ENCODE data around the gene PHLPP1.

Gene PHLPP1

DNA sequence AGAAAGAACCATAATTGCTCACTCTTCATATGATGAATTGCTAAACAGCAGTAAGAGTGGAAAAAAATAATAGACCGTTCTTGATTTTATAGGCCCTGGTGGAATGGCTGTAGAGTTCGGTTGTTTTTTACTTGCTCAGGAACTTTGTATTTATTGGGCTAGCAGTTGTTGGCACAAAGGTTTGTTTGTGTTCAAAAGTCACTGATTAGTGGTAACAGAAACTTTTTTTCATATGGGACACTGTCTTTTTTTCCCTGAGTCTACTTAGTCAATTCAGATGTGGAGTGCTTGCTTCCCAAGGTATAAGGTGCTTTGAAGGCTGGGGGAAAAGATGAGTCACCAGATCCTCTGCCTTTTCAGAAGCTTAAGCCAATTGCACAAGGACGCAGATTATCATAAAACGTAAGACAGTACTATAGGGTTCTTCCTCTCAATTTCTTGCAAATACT is 25.8 kb downstream of the PHLPP1 start:
- DNase-seq (ENCODE audit: low spot score) = no peak

DNA sequence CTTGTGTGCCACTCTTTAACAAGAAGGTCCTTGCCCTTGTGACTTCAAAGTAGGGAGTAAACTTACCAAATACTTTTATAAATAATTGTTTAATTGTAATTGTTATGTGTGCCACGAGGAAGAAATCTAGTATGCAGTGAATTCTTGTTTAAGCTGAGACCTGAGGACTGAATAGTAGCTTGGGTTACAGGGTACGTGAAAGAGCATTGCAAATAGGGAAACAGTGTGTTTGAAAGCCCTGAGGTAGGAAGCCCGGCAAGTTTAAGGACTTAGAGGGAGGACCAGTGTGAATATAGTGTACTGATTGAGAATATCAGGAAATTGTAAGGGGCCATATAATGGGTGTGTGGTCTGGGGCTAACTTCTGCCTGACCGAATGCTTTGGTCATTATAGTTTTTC is 26.2 kb downstream of the PHLPP1 start:
- no peak for DNase-seq (ENCODE audit: low spot score)

DNA sequence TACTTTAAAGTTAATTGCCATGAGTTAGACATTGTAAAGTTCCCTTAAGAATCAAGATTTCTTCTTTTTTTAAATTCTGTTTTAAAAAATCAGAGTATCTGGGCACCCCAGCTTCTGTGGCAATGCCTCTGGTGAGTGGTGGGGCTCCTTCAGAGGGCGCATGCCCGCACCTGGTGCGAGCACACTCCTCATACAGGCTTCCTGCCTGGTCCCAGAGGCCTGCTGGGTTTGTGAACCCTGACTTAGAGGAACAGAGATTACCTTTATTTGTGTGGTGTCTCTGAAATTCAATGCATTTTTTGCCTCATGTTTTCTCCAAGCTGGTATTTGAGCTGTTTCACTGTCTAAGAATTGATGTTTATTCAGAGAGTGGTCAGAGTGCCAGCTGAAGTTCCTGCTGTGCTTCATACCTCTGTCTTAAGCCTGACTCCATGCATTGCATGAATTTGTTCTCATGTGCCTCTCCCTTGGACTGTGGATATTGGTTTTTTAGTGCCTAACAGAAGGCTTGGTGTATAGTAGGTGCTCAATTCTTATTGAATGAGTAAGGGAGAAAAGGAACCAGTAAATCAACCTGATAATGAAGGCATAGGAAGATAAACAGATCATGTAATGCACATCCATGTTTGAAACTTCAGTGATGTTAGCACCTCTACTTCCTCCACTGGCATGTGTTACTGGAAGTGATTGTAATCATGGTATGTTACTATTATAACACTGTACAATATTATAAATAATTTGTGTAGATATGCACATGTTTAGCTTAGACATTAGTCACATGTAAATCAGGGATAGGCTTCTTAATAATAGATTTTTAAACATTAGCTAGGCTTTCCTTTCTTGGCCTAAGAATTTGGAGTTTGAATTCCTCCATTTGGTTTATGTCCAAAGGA is 29.0 kb downstream of the PHLPP1 start:
- no peak for DNase-seq (ENCODE audit: low spot score)

DNA sequence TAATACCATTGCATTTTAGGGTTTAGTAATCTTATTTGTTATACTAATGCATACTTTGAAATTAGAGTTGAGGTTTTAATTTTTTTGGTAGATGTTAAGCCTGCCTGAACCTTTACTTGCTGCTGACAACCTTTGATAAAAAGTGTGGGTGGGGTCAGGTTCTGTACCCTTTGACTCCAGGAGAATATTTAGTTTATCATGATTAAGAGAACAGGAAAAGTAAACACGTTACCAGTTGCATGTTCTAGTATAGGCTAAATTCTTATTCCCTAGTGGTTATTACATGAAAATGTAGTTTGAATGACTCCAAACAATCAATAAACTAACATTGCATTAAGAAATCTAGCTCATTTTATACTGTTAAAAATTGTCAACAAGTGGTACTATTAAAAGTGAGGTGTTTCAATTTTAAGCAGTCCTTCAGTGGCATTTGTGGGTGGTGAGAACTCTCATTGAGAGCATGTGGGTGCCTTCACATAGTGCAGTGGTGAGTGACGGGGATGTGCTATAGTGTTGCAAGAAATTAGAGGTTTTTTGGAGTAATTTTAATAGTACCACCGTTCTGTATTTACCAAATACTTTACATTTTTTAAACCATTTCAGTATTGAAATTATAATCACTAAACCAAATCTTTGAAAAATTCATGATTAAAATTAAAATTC is 29.9 kb downstream of the PHLPP1 start:
- no peak for DNase-seq (ENCODE audit: low spot score)

DNA sequence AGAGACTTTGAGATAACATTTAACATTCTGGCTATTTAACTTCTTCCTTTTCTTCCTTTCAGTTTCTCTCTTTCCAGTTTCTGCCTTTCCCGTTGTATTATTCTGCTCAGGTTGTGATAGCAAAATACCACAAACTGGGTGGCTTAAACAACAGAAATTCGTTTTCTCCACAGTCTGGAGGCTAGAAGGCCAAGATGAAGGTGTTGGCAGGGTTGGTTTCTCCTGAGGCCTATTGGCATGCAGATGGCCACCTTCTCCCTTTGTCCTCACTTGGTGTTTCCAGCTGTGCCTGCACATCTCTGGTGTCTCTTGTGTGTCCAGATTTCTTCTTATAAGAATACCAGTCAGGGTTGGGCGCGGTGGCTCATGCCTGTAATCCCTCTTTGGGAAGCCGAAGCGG is 34.0 kb downstream of the PHLPP1 start:
- DNase-seq (ENCODE audit: low spot score) = no peak

DNA sequence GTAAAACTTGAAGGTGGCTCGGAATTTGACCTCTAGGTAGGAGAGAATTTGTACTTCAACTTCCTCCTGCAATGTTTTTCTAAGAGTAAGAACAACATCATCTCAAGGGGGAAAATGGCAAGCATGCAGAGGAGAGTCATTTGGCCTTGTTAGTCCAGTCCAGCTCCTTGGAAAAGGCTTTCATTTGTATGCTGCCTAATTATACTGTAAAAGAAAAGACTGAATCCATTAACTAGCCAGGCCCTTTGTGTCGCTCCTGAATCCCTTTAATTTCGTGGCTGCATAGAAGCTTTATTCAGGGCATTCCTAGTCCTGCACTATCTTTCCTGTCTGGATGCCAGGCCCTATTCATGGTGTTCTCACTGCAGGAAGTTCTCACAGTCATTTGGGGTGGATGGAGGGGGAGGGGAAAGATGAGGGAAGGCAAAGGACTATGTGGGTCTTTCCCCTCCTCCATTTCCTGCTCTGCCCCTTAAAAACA is 36.0 kb downstream of the PHLPP1 start:
- peak; percentile 31 for DNase-seq (ENCODE audit: low spot score)

DNA sequence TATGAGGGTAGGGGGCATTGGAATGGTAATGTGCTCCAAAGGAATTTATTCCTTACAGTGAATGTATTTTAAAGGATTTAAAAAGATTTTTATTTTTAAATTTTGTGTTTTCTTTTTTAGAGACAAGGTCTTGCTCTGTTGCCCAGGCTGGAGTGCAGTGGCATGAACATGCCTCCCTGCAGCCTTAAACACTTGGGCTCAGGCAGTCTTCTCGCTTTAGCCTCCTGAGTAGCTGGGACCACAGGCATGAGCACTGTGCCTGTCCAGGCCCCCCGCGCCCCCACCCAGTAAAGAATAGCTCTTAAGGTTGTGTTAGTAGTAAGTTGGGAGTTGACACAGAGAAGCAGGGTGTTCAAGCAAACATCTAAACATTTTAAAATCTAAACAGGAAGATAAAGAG is 36.6 kb downstream of the PHLPP1 start:
- no peak for DNase-seq (ENCODE audit: low spot score)

DNA sequence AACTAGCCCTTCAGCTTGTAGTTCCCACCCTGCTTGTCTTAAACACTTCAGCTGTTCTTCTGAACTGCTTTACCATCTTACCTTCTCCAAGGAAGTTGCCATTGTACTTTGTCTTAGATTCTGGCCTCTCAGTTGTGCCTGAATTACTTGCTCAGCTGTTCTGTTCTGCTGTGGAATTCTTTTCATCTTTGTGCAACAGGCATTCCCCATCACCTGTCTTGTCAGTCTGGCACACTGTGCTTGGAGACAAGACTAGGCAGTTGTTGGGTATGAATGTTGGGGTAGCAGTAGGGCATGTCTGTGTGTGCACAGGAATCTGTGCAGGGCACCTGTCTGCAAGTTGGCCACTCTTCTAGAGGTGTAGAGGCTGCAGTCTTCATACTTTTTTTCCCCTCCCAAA is 38.7 kb downstream of the PHLPP1 start:
- DNase-seq (ENCODE audit: low spot score) = no peak

DNA sequence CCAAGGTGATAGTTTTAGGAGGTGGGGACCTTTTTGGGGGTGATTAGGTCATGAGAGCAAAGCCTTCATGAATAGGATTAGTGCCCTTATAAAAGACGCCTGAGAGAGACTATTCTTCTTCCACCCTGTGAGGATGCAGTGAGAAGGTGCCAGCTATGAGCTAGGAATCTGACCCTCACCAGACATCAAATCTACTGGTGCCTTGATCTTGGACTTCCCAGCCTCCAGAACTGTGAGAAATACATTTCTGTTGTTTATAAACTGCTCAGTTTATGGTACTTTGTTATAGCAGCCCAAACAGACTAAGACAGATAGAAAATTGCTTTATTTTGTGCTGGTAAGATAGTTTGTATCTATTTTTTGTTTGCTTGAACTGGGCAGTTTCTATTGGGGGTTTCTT is 40.1 kb downstream of the PHLPP1 start:
- no peak for DNase-seq (ENCODE audit: low spot score)

DNA sequence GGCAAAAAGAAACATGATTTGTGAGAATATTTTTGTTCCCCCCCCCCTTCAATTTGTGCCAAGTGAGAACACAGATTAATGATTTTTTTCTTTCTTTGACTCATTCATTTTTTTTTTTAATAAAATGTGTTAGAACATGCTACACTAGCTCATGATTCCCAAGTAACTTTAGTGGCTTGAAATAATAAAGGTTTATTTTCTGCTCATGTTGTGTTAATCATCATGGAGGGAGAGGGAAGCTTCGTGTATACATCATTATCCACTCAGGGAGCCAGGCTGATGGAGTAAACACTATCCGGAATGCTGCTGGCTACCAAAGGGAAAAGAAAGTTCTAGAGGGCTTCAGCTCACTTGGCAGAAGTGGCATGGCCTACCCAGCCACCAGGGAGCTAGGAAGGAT is 40.6 kb downstream of the PHLPP1 start:
- DNase-seq (ENCODE audit: low spot score) = no peak

DNA sequence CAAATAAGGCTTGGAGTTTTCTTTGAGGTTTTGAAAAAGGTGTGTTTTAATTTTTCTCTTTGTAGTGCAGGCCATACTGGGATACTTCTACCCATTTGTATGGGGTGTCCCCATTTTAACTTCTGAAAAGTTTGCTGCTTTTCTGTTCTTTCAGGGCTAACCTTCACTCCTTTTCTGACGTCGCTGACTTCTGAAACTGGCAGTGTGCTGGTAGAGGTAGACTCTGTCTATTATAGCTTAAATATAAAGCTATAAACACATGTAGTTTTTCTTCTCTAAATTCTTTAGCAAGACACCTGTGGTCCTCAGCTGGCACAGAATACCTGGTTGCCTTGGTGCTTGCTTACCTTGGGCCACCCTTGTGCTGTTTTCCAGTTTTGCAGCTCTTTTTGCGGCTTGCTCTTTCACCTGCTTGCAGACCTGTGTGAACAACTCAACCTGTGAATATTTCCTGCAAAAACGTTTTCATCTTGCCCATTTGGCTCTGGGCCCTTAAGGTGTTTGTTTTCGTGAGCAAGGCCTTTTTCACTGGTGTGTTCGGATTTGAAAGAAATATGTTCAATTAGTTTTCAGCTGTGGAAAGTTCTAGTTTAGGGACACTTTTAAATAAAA is 42.2 kb downstream of the PHLPP1 start:
- no peak for DNase-seq (ENCODE audit: low spot score)

DNA sequence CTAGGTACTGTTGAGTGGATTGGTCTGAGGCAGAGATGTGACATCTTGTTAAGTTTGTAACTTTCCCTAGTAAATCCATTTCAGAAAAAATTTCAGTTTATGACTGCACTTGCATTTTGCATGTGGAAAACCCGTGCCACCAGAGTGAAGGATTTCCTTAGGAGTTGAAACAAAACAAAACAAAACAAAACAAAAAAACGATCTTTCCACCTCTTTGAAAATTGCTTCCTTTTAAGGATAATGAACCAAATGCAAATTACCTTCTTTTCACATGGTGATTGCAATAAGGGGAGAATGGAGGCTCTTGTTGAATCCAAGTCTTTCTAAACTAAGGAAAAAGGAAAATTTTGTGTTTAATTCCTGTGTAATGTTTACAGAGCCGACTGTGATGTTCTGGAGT is 43.2 kb downstream of the PHLPP1 start:
- no peak for DNase-seq (ENCODE audit: low spot score)

DNA sequence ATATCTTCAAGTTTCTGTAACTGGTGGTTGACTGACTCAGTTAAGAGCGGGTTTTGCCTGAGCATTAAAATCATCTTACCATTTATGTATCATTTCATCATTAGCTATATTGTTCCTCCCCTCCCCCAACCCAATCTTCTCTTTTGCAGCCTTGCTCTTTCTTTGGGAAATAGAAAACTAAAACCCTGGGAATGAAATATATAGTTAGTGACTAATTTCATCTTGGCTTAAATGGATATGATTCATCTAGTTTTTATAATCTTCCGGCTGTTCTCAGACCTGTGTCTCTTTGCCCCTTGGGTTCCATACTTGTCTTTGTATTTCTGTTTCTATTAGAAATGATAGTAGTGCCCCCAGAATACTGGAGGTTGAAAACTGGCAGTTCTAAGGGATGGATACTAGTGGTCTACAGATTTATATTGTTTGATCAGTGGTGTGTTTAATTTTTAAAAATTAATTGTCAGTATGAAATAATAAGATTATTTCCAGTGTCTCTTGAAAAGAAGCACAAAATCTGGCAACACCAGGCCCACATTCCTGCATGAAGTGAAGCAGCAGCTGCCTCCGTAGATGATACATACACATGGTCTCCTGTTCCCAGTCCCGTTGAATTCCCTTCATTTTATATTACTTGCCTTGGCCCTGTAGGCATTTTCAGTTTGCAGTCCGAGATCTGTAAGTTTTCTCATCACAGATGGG is 44.5 kb downstream of the PHLPP1 start:
- DNase-seq (ENCODE audit: low spot score) = no peak

DNA sequence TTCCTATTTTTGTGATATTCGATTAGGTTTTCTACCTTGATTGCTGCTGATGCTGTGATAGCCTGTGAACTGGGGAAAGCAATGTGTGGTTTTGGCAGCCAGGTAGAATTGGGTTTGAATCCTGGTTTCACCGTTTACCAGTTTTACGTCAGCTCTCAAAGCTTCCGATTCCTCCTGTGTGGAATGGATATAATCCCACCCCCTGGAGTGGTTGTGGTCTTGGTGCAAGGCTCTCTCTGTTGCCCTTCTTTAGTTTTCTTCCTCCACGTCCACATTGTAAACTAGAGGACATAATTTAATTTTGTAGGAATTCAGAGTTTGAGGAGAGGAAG is 45.0 kb downstream of the PHLPP1 start:
- no peak for DNase-seq (ENCODE audit: low spot score)

DNA sequence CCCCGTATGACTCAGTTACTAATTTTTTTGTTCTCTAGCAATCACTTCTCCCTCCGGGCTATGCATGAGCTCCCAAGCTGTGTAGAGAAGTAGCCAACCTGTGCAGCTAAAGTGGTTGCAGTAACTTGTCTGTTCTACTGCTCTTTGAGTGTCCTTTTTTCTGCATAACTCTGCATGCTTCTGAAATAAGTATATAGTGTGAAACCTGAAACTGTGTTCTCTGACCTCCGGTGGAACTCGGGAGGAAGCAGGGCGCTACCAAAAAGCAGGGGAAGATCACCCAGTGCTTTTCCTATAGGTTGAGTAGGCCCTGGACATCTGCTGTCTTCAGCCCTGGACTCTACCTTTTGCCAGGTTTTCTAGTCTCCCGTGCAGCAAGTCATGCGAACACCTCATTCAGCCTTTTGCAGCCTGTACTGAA is 47.8 kb downstream of the PHLPP1 start:
- peak; percentile 57 for DNase-seq (ENCODE audit: low spot score)

DNA sequence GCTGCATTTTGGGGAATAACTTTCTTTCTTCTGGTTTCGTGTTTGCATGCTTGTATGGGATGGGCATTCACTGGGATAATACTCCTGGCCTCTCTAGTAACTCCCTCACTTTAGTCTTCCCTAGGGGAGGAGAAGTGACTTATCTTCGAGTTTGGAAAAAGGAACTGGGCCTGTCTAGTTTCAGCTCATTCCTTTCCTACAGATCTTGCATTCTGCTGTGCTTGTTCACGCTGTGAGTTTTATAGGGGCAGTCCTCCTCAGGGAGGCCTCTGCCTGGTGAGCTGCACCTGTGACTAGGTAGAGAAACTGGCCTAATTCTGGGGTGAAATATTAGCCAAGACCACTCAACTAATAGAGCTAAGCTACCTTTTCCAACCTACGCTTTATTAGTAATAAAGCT is 50.9 kb downstream of the PHLPP1 start:
- DNase-seq (ENCODE audit: low spot score) = no peak

DNA sequence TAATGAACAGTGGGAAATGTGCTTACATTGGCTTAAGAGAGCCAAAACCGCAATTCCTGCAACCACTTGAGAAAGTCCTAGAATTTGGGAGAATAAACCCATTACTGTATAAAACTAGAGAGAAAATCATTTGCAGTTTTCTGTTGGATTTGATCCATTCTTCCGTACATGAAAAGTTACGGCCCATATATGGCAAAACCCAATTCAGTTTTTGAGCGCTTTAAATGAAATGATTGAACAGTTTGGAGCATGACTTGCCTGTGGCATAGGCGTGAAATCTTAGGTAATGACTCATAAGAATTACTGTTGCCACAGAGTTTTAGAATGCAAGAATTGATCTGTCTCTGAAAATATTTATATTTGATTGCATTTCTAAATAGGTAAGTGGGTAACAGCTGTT is 52.0 kb downstream of the PHLPP1 start:
- no peak for DNase-seq (ENCODE audit: low spot score)

DNA sequence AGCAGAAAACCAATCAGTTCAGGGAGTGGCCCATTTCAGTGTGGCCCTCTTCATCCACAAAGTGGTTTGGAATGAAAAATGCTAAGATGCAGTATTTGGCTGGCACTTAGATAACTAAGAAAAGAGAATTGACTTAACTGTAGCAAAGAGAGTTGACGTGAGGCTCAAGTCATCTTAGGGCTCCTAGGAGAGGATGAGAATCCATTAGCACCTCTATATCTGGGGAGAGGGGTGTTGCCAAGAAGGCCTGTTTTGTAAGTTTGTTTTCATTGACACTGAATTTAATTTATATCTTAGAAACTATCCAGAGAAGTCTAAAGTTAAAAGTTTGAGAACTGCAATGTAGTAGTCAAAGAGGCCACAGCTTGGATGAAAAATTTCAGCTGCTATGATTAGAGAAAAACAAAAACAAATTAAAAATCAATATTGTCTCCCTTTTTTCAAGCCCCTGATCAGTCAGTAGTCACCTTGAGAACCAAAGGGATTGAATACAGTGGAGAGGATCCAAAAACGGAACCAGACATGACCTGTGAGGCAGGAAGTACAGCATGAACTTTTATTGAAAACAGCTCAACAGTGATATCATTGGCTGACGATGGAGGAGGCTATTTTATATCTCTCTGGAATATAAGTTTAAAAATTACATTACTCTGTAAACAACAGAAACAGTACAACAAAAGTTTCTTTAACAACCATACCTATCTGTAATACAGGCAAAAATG is 52.7 kb downstream of the PHLPP1 start:
- DNase-seq (ENCODE audit: low spot score) = no peak

DNA sequence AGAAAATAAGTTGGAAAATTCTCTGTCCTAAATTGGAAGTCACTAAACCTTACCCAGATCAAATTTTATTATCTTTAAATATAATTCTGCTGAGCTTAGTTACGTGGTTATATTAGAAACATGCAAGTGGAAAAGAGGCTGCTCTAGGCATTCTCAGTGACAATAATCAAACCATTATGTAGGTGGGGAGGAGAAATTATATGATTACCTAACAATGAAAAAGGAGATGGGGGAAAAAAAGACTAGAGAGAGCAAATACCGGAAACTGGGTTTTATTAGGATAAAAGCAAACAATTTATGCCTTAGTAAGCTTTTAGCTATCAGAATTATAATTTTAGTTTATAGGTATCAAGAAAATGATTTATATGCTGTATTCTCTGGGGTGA is 53.2 kb downstream of the PHLPP1 start:
- no peak for DNase-seq (ENCODE audit: low spot score)

DNA sequence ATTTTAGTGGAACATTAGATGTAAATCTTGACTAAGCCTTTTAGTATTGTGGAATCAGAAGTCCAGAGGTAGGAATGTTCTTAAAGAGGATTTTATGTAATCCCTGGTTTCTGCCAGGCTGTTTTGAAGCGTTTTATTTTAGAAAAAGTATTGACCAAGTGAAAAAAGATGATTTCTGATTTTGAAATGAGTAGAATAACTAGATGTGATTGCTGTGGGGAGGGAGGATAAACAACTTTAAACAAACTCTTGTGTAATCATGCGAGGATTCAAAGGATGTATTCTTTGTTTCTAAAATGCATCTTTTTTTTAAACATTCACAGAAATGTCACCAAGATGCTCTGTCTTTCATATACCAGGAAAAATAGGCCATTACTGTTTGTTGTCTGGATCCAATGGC is 53.9 kb downstream of the PHLPP1 start:
- DNase-seq (ENCODE audit: low spot score) = no peak

DNA sequence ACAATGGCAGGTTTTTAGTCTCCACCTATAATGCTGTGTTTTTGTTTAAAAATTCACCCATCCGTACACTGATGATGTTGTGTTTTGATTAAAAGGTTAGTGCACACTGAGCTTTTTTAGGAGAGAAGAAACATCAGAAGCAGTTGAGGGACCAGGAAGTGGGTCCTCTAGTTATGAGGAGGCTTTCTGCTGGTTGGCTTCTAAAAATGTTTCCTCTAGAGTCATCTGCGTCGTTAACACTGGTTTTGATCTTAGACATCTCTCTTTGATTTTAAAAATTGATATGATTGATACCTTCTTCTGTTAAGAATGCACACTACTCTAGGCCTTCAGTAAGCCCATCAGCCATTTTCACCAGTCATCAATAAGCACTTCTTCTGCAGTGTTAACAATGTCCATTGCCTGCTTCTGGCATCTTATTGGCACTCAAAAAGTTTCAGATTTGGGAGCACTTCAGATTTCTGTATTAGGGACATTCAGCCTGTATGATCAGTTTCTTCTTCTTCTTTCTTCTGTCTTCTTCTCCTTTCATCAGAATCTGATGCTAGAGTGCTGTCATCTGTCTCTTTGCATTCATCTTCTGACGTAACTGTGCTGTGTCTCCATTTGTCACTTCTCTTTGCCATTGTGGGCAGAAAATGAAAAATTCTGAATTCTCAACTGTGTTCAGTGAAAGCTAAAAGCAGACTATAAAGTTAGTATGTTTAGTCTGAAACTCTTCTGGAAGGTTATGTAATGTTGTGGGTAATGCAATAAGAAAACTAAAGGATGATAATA is 56.3 kb downstream of the PHLPP1 start:
- DNase-seq (ENCODE audit: low spot score) = no peak

Data from cerebellar cortex (tissue), 1 donor.